ENCODE results near the gene CYP4A22.

DNA sequence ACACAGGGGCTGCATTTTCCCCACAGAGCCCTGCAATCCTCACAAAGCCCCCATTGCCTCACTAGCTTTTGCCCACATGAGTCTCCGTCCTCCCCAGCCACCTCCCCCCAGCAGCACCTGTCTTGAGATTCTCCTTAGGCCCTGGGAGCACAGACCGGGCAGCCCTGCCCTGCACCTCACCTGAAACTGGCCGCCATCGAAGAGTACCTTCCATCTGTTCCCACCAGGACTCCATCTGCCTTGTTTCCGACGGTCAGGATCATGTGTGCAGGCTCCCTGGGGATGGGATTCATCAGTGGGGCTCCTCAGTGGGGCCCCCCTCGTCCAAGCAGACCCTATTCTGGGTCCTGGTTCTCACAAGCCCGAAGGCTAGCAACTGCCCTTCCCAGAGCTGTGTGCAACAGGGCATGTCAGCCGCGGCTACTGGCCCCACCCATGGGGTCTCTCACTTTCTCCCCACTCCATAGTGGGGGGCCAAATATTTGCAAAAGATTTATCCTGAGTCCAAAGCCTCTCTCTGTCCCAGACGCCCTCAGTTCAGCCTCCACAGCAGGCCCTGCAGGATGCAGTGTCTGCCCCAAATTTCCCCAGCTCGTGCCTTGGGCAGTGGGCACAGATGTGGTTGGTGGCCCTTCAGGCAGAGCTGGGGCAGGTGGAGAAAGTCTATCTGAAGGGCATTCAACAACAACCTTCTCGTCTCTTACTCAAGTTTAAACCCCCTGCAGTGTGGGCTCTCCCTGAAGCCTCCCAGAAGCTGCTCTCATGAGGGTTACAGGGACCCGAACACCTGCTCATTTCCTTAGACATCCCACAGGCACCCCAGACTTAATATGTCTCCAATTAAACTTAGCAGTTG is 47.8 kb downstream of the CYP4A22 start:
- TF ChIP-seq, protein P1, sequence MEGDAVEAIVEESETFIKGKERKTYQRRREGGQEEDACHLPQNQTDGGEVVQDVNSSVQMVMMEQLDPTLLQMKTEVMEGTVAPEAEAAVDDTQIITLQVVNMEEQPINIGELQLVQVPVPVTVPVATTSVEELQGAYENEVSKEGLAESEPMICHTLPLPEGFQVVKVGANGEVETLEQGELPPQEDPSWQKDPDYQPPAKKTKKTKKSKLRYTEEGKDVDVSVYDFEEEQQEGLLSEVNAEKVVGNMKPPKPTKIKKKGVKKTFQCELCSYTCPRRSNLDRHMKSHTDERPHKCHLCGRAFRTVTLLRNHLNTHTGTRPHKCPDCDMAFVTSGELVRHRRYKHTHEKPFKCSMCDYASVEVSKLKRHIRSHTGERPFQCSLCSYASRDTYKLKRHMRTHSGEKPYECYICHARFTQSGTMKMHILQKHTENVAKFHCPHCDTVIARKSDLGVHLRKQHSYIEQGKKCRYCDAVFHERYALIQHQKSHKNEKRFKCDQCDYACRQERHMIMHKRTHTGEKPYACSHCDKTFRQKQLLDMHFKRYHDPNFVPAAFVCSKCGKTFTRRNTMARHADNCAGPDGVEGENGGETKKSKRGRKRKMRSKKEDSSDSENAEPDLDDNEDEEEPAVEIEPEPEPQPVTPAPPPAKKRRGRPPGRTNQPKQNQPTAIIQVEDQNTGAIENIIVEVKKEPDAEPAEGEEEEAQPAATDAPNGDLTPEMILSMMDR (IDR thresholded peaks at IDR 0.05): no peak
- TF ChIP-seq POLR2A (IDR thresholded peaks at IDR 0.05): no peak

Measured in thyroid gland (tissue), 4 donors.